Hematopoietic multipotent progenitor cell (in vitro differentiated cells): Measurements from ENCODE around the gene TRABD2A. TPM values are rescaled to one million over a fixed set of nuclear protein-coding genes. Genes with fewer than 3 reads are reported as not detected.

Source experiments
- DNase-seq, 3 donors: peaks; one replicate each; pipeline ENCODE4 v3.0.0-alpha.2; 2011 to 2015; ENCODE audit warnings: low read depth in 2 of 3, low spot score in 2 of 3
- total RNA-seq: library from RNA; depleted of rRNA; stranded (reverse); fragments of >200 nt; gene quantifications from one replicate; pipeline ENCODE4 v1.2.3, GENCODE V29; 2012

The TRABD2A gene
- total RNA-seq, 1 donor, result 0.27 TPM

- DNase-seq, result no peak
These were observed 24.1 kb downstream of the TRABD2A start for GRCh38 chr2:84856787-84857186.

GRCh38 chr2:84855731-84856130 is 25.2 kb downstream of the TRABD2A start:
- no peak for DNase-seq

- DNase-seq, result no peak
These were observed 26.0 kb downstream of the TRABD2A start for GRCh38 chr2:84854850-84855249.

GRCh38 chr2:84851876-84852275 is 29.0 kb downstream of the TRABD2A start:
- DNase-seq, result no peak

- no peak for DNase-seq
These were observed 30.4 kb downstream of the TRABD2A start for GRCh38 chr2:84850471-84850870.

GRCh38 chr2:84849271-84849952 is 31.5 kb downstream of the TRABD2A start:
- no peak for DNase-seq

GRCh38 chr2:84847326-84848050 is 33.4 kb downstream of the TRABD2A start:
- DNase-seq, result no peak

GRCh38 chr2:84846741-84847142 is 34.1 kb downstream of the TRABD2A start:
- DNase-seq, result no peak

- DNase-seq, result peak in 2 of 3 donors; percentile 24 to 78
These were observed 34.7 kb downstream of the TRABD2A start for GRCh38 chr2:84846041-84846663.

GRCh38 chr2:84844141-84844540 is 36.7 kb downstream of the TRABD2A start:
- DNase-seq, result no peak

- DNase-seq, result no peak
These were observed 39.3 kb downstream of the TRABD2A start for GRCh38 chr2:84841577-84841976.

GRCh38 chr2:84840306-84840705 is 40.6 kb downstream of the TRABD2A start:
- DNase-seq, result no peak

- DNase-seq, result no peak
These were observed 41.0 kb downstream of the TRABD2A start for GRCh38 chr2:84839851-84840250.

- DNase-seq, result no peak
These were observed 42.3 kb downstream of the TRABD2A start for GRCh38 chr2:84838434-84839145.

GRCh38 chr2:84836215-84836614 is 44.7 kb downstream of the TRABD2A start:
- no peak for DNase-seq

GRCh38 chr2:84833481-84834150 is 47.3 kb downstream of the TRABD2A start:
- no peak for DNase-seq

GRCh38 chr2:84832772-84833461 is 48.0 kb downstream of the TRABD2A start:
- DNase-seq, result peak in 2 of 3 donors; percentile 37 to 66

- DNase-seq, result no peak
These were observed 50.0 kb downstream of the TRABD2A start for GRCh38 chr2:84830758-84831500.

GRCh38 chr2:84830095-84830494 is 50.8 kb downstream of the TRABD2A start:
- DNase-seq, result peak in 2 of 3 donors; percentile 24 to 44
